NCI-H146 treated with DMSO at 0.1 percent for 48 hours (cell line): ENCODE results near the gene SERPINE2.
"Not testable (repeated sequence)": the region's sequence is repeated elsewhere in the genome, so short reads cannot be mapped to it uniquely, and the experiment has no call there.

Source experiments
- DNase-seq: peaks from one replicate; lab custom pipeline; 2025; ENCODE audit not compliant: unreplicated experiment; lab: John Stamatoyannopoulos, UW

Gene SERPINE2

DNA sequence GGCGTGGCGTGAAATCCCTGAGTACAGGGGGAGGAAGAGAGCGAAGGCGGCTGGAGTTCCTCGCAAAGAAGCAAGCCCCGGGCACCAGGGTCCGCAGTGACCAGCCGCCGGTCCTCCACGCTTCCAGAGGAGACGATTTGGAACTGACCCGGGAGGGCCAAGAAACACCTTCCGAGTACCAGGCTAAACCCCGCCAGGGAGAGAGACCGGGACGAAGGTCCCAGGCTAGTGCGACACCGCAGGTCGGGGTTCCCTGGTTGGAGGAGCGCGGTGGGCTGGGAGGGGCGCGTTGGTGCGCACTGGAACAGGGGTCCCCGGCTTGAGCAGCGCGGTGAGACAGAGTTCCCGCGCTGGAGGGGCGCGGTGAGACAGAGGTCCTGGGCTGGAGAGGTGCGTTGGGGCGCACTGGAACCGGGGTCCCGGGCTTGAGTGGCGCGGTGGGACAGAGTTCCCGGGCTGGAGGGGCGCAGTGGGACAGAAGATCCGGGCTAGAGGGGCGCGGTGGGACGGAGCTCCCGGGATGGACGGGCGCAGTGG, 94.9 kb downstream of the SERPINE2 start:
- DNase-seq: no peak

- DNase-seq: no peak
These were observed 95.5 kb downstream of the SERPINE2 start for GRCh38 chr2:223943561-223944008.

DNA sequence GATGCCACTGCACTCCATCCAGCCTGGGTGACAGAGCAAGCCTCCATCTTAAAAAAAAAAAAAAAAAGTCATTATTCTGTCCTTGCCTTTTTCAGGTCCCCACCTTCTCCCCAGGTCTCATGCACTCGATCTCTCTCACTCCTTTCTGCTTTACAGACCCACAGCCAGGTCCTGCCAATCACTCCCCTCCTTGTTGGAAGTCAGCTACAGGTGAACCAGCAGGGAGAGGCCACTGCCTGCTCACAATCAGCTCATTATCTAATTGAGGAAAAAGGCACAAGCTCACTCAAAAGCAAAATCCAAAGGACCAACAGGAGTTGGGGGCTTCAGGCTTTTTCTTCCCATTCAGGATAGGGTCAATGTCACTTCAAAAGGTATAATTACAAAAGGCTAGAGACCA, 96.0 kb downstream of the SERPINE2 start:
- no peak for DNase-seq

- DNase-seq: no peak
These were observed 97.4 kb downstream of the SERPINE2 start for GRCh38 chr2:223941579-223942277.

- not testable (repeated sequence) for DNase-seq
These were observed 99.6 kb downstream of the SERPINE2 start for GRCh38 chr2:223939438-223939837.

DNA sequence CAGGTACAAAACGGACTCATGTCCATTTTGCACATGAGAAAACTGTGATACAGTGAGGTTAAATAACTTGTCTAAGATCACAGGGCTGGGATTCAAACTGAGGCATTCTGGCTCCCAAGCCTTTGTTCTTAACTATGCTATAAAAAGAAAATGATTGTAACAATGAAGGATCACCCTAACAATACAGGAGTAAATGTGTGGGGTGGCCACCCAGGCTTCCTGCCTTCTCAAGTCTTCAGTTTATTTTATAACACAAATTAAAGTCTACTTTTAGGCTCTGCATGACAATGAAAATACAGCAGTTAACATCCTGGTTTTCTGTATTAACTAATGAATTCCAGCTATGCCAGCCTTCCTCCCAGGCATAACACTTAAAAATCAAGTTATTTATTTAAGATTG, 101.6 kb downstream of the SERPINE2 start:
- no peak for DNase-seq

- DNase-seq: no peak
These were observed 102.2 kb downstream of the SERPINE2 start for GRCh38 chr2:223936862-223937326.

- no peak for DNase-seq
These were observed 103.5 kb downstream of the SERPINE2 start for GRCh38 chr2:223935459-223936125.

DNA sequence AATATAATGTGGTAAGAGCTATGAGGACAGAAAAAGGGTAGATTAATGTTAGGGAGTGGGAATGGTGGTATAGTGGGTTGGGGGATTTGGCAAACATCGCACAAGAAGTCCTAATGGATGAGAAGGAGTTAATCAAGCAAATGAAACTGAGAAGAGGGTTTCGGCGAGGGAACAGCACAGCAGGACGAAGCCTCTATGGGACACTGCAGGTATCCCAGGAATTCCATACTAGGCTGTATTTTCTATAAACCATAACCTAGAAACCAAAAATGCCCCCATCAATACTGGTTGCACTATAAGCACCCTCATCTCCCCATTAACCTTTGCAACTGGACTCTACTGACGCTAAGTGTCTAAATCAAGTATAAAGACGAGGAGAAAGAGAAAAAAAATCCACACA, 104.2 kb downstream of the SERPINE2 start:
- no peak for DNase-seq

DNA sequence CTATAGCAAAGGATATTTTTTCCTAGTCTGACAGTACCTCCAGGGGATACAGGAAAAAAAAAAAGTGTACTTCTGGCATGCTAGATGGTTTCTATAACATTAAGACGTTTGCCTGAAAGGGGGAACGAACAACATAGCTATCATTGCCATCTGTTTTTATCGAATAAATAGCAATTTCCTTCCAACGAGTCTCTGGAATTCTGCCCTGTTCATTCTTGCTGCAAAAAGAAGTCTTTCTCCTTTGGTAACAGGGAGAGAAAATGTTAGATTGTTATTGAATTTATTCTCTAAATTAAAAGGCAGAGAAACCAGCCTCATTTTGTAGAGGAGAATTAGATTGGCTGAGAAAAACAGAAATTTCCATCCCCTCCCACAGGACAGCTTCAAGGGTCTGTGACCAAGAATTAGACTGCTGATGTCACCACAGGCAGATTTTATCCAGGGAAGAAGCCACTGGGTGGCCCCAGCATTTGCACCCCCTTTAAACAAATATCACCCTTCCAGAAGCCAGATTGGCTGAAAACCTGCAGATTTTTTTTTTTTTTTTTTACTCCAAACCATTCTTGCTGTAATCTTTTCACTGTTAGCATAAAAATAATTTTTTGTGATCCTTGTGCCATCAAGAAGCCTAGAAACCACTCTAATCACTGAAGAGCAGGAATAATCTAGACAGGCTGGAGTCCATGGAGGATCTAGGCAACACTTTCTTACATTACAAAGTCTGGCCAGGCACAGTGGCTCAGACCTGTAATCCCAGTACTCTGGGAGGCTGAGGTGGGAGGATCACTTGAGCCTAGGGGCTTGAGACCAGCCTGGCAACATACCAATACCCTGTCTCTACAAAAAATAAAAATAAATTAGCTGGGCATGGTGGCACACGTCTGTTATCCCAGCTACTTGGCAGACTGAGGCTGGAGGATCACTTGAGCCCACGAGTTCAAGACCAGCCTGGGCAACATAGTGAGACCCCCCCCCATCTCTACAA, 106.0 kb downstream of the SERPINE2 start:
- DNase-seq: no peak

DNA sequence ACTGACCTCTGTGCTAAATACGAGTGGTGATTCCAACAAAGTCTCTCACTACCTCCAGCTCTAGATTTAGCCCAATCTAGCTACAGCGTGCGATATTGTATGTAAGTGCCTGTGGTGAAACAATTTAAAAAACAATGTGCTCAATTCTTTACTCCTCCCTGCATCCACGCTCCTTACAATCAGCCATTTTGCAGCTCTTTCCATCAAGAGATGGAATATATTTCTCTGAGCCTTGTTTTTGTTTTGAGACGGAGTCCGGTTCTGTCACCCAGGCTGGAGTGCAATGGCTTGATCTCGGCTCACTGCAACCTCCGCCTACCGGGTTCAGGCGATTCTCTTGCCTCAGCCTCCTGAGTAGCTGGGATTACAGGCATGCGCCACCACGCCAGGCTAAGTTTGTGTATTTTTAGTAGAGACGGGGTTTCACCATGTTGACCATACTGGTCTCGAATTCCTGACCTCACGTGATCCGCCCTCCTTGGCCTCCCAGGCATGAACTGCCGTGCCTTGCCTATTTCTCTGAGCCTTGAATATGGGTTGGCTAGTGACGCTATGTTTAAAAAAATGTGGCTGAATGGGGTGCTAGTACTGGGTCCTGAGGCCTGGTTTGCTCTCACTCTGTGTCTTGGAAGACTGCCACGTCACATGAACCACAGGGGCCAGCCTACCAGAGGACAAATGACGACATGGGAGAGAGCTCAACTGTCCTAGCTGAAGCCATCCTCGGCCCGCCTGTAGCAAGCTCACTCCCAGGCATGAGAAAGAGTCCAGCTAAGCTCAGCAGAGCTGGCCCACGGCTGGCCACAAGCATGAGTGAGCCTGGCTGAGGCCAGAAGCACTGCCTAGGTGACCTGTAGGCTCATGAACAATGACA, 108.7 kb downstream of the SERPINE2 start:
- no peak for DNase-seq

DNA sequence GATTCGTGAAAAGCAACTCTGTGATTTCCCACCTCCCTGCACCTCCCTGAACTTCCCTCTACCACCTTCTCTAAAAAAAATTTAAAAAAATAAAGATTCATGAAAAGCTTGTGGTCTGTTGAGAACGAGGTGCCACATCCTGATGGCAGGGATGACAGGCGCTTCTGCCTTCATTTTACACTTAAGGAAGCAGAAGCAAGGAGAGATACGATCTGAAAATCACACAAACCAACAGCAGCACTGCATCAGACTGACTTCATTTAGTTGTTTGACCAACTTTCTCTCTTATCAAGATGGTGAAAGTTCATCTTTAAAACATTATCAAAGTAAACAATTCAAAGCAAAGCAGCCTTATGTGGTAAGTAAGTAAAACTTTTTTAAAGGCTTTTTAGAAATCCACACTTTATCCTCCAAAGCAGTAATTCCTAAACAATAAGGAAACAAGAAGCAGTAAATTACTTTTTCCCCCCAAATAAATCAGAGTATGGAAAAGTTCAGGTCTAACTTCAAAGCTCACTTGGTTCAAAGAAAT, 109.4 kb downstream of the SERPINE2 start:
- no peak for DNase-seq

GRCh38 chr2:223928113-223929006, 110.7 kb downstream of the SERPINE2 start:
- no peak for DNase-seq

DNA sequence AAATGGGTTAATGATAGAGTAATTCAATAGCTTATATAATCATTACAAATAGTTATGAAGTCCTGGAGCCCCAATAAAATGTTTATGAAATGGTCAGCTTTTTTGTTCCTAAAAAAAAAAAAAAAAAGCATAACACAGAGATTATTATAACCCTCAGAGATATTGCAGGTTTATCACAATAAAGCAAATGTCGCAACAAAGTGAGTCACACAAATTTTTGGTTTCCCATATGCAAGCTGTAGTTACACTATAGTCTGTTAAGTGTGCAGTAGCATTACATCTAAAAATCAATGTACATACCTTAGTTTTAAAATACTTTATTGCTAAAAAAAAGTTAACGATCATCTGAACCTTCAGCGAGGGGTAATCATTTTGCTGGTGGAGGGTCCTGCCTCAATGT, 114.0 kb downstream of the SERPINE2 start:
- DNase-seq: no peak
